ENCODE measurements around the gene ATP1A1. TPM values are rescaled to one million over a fixed set of nuclear protein-coding genes. Genes with fewer than 3 reads are reported as not detected.

The ATP1A1 gene
- total RNA-seq, 1 experiment from 2014 or later, result 239 TPM

- TF ChIP-seq CTCF (conservative IDR thresholded peaks at IDR 0.05), result no peak
- H4K8ac ChIP-seq (replicated peaks; ENCODE audit: insufficient read length, low read depth, low read length), result no peak overlapping the region
- peaks cover 73 to 99% (median 97%) of the 10 kb centered on the region in 3 experiments; a peak in 6 of 7 replicates for H3K36me3 Mint-ChIP-seq (ENCODE audit: insufficient read depth in 1 of 3, low read depth in 3 of 3)
Measured at GRCh38 chr1:116401646-116402176, 28.7 kb downstream of the ATP1A1 start.

More at GRCh38 chr1:116401646-116402176, 28.7 kb downstream of the ATP1A1 start:
- no peak overlapping the region for H3K18ac ChIP-seq (ENCODE audit: insufficient read length, low read depth, low read length)
- no peak overlapping the region for H3K56ac ChIP-seq (ENCODE audit: insufficient read length, low read depth, low read length)
- no peak overlapping the region for H2BK15ac ChIP-seq (ENCODE audit: low read depth, low read length)
- H2AFZ ChIP-seq (ENCODE audit: low read length), result no peak overlapping the region
- H3K9me3 ChIP-seq (ENCODE audit: control insufficient read depth, low read depth, low read length), result no peaks in the 10 kb centered on the region
- no peak overlapping the region for H2BK120ac ChIP-seq (ENCODE audit: low read depth, low read length, poor library complexity, severe bottlenecking)
- no peak overlapping the region for H4K91ac ChIP-seq (ENCODE audit: insufficient read length, low read depth, low read length)
- H4K5ac ChIP-seq (ENCODE audit: insufficient read length, low read depth, low read length), result no peak overlapping the region
- no peaks in the 10 kb centered on the region for H4K20me1 ChIP-seq (ENCODE audit: control insufficient read depth, insufficient read depth, insufficient read length)
- Mint-ChIP-seq H3K27me3 (ENCODE audit: low read depth) (no peaks in the 10 kb centered on the region), H3K27ac (no peak overlapping the region), H3K4me3 (no peak overlapping the region), H3K9me3 (no peaks in the 10 kb centered on the region), H3K4me1 (peaks cover 11 to 12% of the 10 kb centered on the region in 2 experiments)
- no peak overlapping the region for H3K4ac ChIP-seq (ENCODE audit: low read depth, low read length)
- H3K27me3 ChIP-seq (ENCODE audit: insufficient read depth, low read length), result no peaks in the 10 kb centered on the region
- no peak overlapping the region for H3K9ac ChIP-seq (ENCODE audit: extremely low read depth, insufficient read length, low read length)
- no CpG with 5 or more reads among the region's 3 CpGs for WGBS (ENCODE audit: extremely low coverage, insufficient read length, low lambda C conversion rate)
- H3K23ac ChIP-seq (ENCODE audit: insufficient read length, low read depth, low read length), result no peak overlapping the region
- no peak overlapping the region for H3K4me2 ChIP-seq (ENCODE audit: insufficient read depth, insufficient read length, low read length)
- no peaks in the 10 kb centered on the region for H3K79me2 ChIP-seq (ENCODE audit: insufficient read depth, low read length)
- no peak overlapping the region for H3T11ph ChIP-seq (ENCODE audit: low read length)
- H3K27ac ChIP-seq (ENCODE audit: insufficient read length, low read depth, low read length), result no peak overlapping the region
- H2BK20ac ChIP-seq (ENCODE audit: low read depth, low read length, poor library complexity, severe bottlenecking), result no peak overlapping the region
- no peak overlapping the region for H3K14ac ChIP-seq (ENCODE audit: insufficient read depth, low read length)
- H2BK5ac ChIP-seq (ENCODE audit: insufficient read length, low read length), result no peak overlapping the region
- H2BK12ac ChIP-seq (ENCODE audit: insufficient read length, low read depth, low read length), result no peak overlapping the region
- no peak overlapping the region for H2AK5ac ChIP-seq (ENCODE audit: insufficient read length, low read length)
- no peaks in the 10 kb centered on the region for H3K23me2 ChIP-seq (ENCODE audit: insufficient read length, low read depth, low read length, poor library complexity, severe bottlenecking)
- DNase-seq, result no peak
- H3K79me1 ChIP-seq (ENCODE audit: insufficient read depth, low read depth, low read length, poor library complexity, severe bottlenecking), result no peaks in the 10 kb centered on the region
- no peaks in the 10 kb centered on the region for H3K4me1 ChIP-seq (ENCODE audit: insufficient read depth, low read length)

All from H9 (cell line).